ENCODE data around the gene AHDC1.
"Not testable (repeated sequence)": the region's sequence is repeated elsewhere in the genome, so short reads cannot be mapped to it uniquely, and the experiment has no call there.

Gene AHDC1

GRCh38 chr1:27504588-27505419 is 99.1 kb downstream of the AHDC1 start:
- H3K9me3 ChIP-seq = no peaks in the 10 kb centered on the region
- H3K4me1 ChIP-seq = no peaks in the 10 kb centered on the region
- no peak for DNase-seq
- H3K36me3 ChIP-seq = no peaks in the 10 kb centered on the region
- no peak for TF ChIP-seq CTCF (IDR thresholded peaks at IDR 0.05; ENCODE audit: low read depth, low read length)
- no peak overlapping the region for H3K4me3 ChIP-seq (ENCODE audit: low read depth, low read length)
- no peaks in the 10 kb centered on the region for H3K27me3 ChIP-seq

DNA sequence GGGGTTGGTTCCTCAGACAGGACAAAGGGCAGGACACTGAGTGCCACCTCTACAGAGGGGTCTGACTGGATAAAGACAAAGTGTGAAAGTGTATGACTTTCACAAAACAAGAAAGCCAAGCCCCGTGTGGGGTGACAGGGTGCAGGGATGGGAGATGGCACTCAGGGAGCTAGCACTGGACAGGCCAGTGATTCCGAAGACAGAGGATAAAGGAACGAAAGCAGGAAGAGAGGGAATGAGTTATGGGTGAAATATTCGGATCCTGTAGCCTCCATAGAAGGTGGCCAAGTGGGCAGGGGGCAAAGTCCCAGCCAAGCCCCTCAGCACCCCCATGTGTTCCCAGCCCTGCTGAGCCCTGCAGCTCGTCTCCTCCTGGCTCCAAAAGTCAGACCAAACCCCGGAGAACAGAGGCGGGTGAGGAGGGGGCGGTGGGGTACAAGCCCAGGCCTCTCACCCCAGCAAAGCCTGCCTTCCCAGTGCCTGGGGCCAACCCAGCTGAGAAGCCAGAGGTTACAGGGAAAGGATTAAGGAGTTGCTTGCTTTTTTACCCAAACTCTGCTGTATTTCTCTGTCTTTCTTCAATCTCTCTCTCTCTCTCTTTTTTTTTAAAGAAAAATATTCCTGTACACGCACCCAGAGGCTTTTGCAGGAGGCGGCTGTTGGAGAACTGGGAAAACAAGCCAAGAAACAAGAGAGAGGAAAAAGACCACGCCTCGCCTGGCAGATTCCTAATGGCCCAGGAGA is 99.9 kb downstream of the AHDC1 start:
- Histone ChIP-seq H3K9me3 (no peaks in the 10 kb centered on the region), H3K4me3 (ENCODE audit: low read depth, low read length) (no peak overlapping the region), H3K36me3 (no peaks in the 10 kb centered on the region), H3K4me1 (no peaks in the 10 kb centered on the region), H3K27me3 (no peaks in the 10 kb centered on the region)
- DNase-seq = no peak
- no peak for TF ChIP-seq CTCF (IDR thresholded peaks at IDR 0.05; ENCODE audit: low read depth, low read length)

GRCh38 chr1:27503033-27503432 is 100.9 kb downstream of the AHDC1 start:
- Histone ChIP-seq H3K4me3 (ENCODE audit: low read depth, low read length) (no peak overlapping the region), H3K9me3 (no peaks in the 10 kb centered on the region), H3K4me1 (no peaks in the 10 kb centered on the region), H3K36me3 (no peaks in the 10 kb centered on the region), H3K27me3 (no peaks in the 10 kb centered on the region)
- TF ChIP-seq CTCF (IDR thresholded peaks at IDR 0.05; ENCODE audit: low read depth, low read length) = no peak
- DNase-seq = no peak

- H3K27me3 ChIP-seq; H3K9me3 ChIP-seq; DNase-seq; H3K36me3 ChIP-seq; H3K4me1 ChIP-seq; H3K4me3 ChIP-seq (ENCODE audit: low read depth, low read length): not testable (repeated sequence)
These were observed 102.8 kb downstream of the AHDC1 start for GRCh38 chr1:27501159-27501558.

- no peaks in the 10 kb centered on the region for H3K36me3 ChIP-seq
- no peak for TF ChIP-seq CTCF (IDR thresholded peaks at IDR 0.05; ENCODE audit: low read depth, low read length)
- DNase-seq = no peak
These were observed 104.8 kb downstream of the AHDC1 start for GRCh38 chr1:27499142-27499541.

GRCh38 chr1:27496604-27497155 is 107.3 kb downstream of the AHDC1 start:
- Histone ChIP-seq H3K27me3 (no peaks in the 10 kb centered on the region), H3K36me3 (no peaks in the 10 kb centered on the region), H3K4me1 (no peaks in the 10 kb centered on the region), H3K9me3 (no peaks in the 10 kb centered on the region), H3K4me3 (ENCODE audit: low read depth, low read length) (peak overlapping the region; percentile 26; the same call in 1 of the 2 replicates)
- TF ChIP-seq CTCF (IDR thresholded peaks at IDR 0.05; ENCODE audit: low read depth, low read length) = peak; percentile 18; the same call in 1 of the 2 replicates
- peak; percentile 18 for DNase-seq

More at GRCh38 chr1:27499142-27499541, 104.8 kb downstream of the AHDC1 start:
- Histone ChIP-seq H3K4me1 (no peaks in the 10 kb centered on the region), H3K4me3 (ENCODE audit: low read depth, low read length) (no peak overlapping the region), H3K27me3 (no peaks in the 10 kb centered on the region), H3K9me3 (no peaks in the 10 kb centered on the region)

Measured in BE2C (cell line).